GM06990 (cell line): ENCODE results near the gene R3HDM2.

Experiments used
- DNase-seq: peaks from one replicate; pipeline ENCODE4 v3.0.0-alpha.2; 2011; ENCODE audit not compliant: insufficient read length; ENCODE audit errors: extremely low read depth
- H3K27me3 ChIP-seq: replicated peaks from 2 replicates; pipeline ENCODE4 v1.6.0; 2011; ENCODE audit warnings: low read length; ENCODE audit not compliant: control insufficient read depth, insufficient read depth
- H3K36me3 ChIP-seq: 2 replicates; pipeline ENCODE4 v1.5.1; 2011; ENCODE audit warnings: low read length; ENCODE audit not compliant: control insufficient read depth, insufficient read depth
- H3K4me3 ChIP-seq: replicated peaks from 2 replicates; pipeline ENCODE4 v1.5.1; 2011; ENCODE audit warnings: low read depth, mild to moderate bottlenecking, control low read depth, low read length
- TF ChIP-seq, protein P1 (sequence below): IDR thresholded peaks from 2 replicates; pipeline ENCODE4 v1.5.1; 2011; ENCODE audit warnings: low read length, control low read depth, mild to moderate bottlenecking, inconsistent platforms; ENCODE audit not compliant: insufficient read depth, poor library complexity, severe bottlenecking

The R3HDM2 gene

GRCh38 chr12:57390174-57390573, 40.7 kb downstream of the R3HDM2 start:
- TF ChIP-seq, protein P1, sequence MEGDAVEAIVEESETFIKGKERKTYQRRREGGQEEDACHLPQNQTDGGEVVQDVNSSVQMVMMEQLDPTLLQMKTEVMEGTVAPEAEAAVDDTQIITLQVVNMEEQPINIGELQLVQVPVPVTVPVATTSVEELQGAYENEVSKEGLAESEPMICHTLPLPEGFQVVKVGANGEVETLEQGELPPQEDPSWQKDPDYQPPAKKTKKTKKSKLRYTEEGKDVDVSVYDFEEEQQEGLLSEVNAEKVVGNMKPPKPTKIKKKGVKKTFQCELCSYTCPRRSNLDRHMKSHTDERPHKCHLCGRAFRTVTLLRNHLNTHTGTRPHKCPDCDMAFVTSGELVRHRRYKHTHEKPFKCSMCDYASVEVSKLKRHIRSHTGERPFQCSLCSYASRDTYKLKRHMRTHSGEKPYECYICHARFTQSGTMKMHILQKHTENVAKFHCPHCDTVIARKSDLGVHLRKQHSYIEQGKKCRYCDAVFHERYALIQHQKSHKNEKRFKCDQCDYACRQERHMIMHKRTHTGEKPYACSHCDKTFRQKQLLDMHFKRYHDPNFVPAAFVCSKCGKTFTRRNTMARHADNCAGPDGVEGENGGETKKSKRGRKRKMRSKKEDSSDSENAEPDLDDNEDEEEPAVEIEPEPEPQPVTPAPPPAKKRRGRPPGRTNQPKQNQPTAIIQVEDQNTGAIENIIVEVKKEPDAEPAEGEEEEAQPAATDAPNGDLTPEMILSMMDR = no peak
- DNase-seq = no peak
- no peaks in the 10 kb centered on the region; the same call in none of the 2 replicates for H3K36me3 ChIP-seq
- no peak overlapping the region for H3K4me3 ChIP-seq
- H3K27me3 ChIP-seq = no peaks in the 10 kb centered on the region

- no peaks in the 10 kb centered on the region; the same call in none of the 2 replicates for H3K36me3 ChIP-seq
- H3K27me3 ChIP-seq = no peaks in the 10 kb centered on the region
- H3K4me3 ChIP-seq = no peak overlapping the region
- no peak for DNase-seq
- TF ChIP-seq, protein P1 = no peak
Observed at GRCh38 chr12:57389033-57389432, 41.8 kb downstream of the R3HDM2 start.

DNA sequence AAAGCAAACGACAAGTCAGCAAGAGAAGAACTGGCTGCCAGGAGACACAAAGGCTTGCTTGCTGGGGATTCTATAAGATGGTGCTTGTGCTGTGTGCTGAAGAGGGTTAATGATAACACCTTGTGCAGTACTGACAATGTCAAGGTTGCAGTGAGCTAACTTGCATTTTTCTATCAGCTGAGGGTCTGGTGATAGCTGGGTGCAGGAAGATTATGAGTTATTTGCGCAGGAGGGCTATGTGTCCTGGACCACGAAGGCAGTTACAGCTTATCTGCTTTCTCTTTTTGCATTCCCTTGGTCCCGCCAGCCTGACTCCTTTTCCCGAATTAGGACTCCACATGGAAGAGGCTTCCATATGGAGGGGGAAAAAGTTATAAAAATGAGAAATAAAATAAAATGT, 42.4 kb downstream of the R3HDM2 start:
- no peak for DNase-seq
- Histone ChIP-seq H3K36me3 (no peaks in the 10 kb centered on the region; the same call in none of the 2 replicates), H3K4me3 (no peak overlapping the region), H3K27me3 (no peaks in the 10 kb centered on the region)
- TF ChIP-seq, protein P1 = no peak

GRCh38 chr12:57386187-57386720, 44.6 kb downstream of the R3HDM2 start:
- Histone ChIP-seq H3K4me3 (no peak overlapping the region), H3K27me3 (no peaks in the 10 kb centered on the region), H3K36me3 (no peaks in the 10 kb centered on the region; the same call in none of the 2 replicates)
- DNase-seq = no peak
- TF ChIP-seq, protein P1 = no peak

GRCh38 chr12:57385586-57385985, 45.3 kb downstream of the R3HDM2 start:
- peak; percentile 20 for DNase-seq
- TF ChIP-seq, protein P1 = no peak
- Histone ChIP-seq H3K4me3 (no peak overlapping the region), H3K36me3 (no peaks in the 10 kb centered on the region; the same call in none of the 2 replicates), H3K27me3 (no peaks in the 10 kb centered on the region)

DNA sequence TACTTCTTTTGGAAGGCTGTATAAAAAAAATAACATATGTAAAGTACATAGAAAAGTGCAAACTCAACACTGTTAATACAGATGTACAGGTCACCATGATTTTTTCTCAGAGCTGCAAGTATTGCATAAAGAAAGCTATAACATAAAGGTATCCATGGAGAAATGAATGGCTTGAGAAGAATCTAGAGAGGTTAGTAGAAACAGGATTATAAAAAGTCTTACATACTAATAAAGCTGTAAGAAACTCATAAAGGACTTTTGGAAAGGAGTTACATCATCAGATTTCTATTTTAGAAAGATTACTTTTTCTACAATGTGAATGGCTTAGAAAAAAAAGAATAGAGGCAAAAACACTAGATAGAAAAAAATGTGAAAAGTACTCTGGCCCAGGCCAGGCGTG, 46.4 kb downstream of the R3HDM2 start:
- DNase-seq = no peak
- H3K4me3 ChIP-seq = no peak overlapping the region
- H3K36me3 ChIP-seq = no peaks in the 10 kb centered on the region
- H3K27me3 ChIP-seq = no peaks in the 10 kb centered on the region
- TF ChIP-seq, protein P1 = no peak
